Measurements from ENCODE around the gene CHRM1. TPM values are rescaled to one million over a fixed set of nuclear protein-coding genes. Genes with fewer than 3 reads are reported as not detected.

CHRM1 gene
- total RNA-seq, 2 experiments from 2014 or later: not detected

DNA sequence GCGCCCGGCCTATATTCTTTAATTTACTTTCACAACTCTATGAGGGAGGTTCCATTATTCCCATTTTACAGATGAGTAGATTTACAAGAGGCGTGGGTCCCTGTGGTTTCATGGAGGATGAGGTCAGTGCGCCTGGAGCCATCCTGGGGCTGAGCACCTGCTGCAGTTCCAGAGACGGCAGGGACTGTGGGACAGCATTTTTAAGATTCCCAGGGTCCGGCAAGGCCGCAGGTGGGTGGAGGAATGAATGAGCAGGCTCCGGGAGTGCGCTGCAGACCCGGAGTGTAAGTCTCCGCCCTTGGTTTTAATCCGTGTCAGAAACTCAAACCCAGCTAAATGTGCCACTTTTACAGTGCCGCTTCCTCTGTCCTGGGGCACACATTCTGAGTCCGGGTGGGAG is 4.1 kb upstream of the CHRM1 start:
- no peaks in the 10 kb centered on the region for H3K9me3 Mint-ChIP-seq (ENCODE audit: low read depth)
- ATAC-seq (no peak), DNase-seq (no peak)
- H3K36me3 Mint-ChIP-seq (ENCODE audit: low read depth): no peaks in the 10 kb centered on the region
- H3K4me1 Mint-ChIP-seq: peaks cover 32% of the 10 kb centered on the region
- H3K4me3 Mint-ChIP-seq: no peak overlapping the region
- POLR2A ChIA-PET: interaction anchor here (0.6 to 1.5 kb wide), 2 partner anchors 31 to 84 kb away, joined by 3 to 5 read pairs; no protein-coding TSS in a partner anchor
- H3K27ac Mint-ChIP-seq: no peak overlapping the region
- intact Hi-C loops (cut with DNase I, micrococcal nuclease): loop anchor here in 1 of 2 experiments (5.0 kb wide), 1 partner anchor 52 kb away; no protein-coding TSS in a partner anchor
- CTCF ChIA-PET: interaction anchor here (2.3 to 4.1 kb wide), 2 partner anchors 19 to 23 kb away, joined by 5 to 23 read pairs; no protein-coding TSS in a partner anchor
- H3K27me3 Mint-ChIP-seq: peaks cover 75% of the 10 kb centered on the region

DNA sequence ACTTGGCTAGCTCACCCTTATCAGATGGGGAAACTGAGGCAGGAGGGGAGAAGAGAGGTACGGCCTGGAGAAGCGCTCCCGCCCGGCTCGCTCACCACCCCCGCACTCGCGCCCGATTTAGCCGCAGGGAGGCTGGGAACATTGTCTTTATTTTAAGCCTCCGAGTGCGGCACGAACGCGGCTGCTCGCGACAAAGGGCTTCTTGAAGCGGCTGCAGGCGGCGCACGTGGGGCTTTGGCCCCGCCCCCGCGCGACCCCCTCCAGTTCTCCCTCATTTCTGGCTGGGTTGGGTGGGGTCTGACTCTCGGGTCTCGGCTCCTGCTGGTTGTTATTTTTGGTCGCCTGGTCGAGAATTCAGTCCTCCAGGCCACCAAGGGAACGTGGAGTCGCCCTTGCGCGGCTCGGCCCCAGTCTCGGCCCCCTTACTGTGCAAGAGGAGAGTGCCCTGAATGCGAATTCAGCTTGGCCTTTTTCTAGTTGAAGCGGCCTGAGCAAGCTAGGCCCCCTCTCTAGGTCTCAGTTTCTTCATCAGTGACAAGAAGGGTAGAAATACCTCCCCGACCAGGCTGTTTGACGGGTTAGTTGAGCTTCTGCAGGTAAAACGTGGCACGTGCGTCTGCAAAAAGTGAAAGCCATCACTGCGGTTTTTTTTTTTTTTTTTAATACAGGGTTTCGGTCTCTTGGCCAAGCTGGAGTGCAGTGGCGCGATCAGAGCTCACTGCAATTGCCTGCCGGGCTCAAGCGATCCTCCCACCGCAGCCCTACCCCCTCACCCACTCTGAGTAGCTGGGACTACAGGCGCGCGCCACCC is 2.6 kb upstream of the CHRM1 start:
- ChIA-PET CTCF (interaction anchor here (0.7 to 2.3 kb wide), 10 partner anchors 13 to 1722 kb away, joined by 3 to 15 read pairs (median 4); no protein-coding TSS in a partner anchor), POLR2A (interaction anchor here (0.6 to 1.5 kb wide), 2 partner anchors 82 to 120 kb away, joined by 3 to 5 read pairs; no protein-coding TSS in a partner anchor)
- H3K4me1 Mint-ChIP-seq: peaks cover 32% of the 10 kb centered on the region
- no peaks in the 10 kb centered on the region for H3K36me3 Mint-ChIP-seq (ENCODE audit: low read depth)
- peak overlapping the region; percentile 59 for H3K4me3 Mint-ChIP-seq
- DNase-seq: peak; percentile 55
- intact Hi-C loops (cut with DNase I, micrococcal nuclease): loop anchor here (1.0 to 5.0 kb wide), 3 partner anchors 17 to 98 kb away; no protein-coding TSS in a partner anchor
- peaks cover 66% of the 10 kb centered on the region for H3K27me3 Mint-ChIP-seq
- ATAC-seq: peak; percentile 6
- H3K9me3 Mint-ChIP-seq (ENCODE audit: low read depth): no peaks in the 10 kb centered on the region
- peak overlapping the region; percentile 69 for H3K27ac Mint-ChIP-seq

DNA sequence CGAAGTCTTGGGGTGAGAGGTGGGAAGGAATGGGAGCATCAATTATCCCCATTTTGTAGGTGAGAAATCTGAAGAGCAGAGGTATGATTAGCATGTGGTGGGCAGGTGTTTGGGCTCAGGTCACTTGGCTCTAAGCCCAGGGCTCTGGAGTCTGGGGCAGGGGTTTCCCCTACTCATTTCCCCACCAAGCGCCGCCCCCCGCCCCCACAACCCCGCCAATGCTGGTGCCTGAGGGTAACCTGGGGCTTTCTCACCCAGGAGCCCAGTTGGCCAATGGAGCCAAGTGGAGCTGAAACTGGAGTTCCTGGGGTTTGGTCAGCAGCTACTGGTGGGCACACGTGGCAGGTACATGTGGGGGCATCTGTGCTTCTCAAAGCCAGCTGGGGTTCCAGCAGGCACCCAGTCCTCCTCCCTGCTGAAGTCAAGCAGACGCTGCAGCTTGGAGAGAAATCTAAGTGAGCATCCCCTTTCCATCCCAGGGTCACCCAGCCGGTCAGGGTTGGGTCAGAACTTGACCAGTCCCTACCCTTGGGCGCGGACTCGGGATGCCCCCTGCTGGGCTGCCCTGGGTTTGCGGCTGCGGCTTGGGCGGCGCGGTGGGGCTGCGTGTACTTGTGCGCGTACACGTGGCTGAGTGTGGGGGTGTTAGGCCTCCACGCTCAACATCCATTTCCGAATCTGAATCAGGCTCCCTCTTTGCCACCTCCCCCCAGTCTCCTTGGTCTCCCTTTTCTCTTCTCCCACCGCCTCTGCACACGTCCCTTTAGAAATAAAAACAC is 1.7 kb upstream of the CHRM1 start:
- CTCF ChIA-PET: interaction anchor here (0.6 to 2.3 kb wide), 6 partner anchors 12 to 784 kb away, joined by 3 to 15 read pairs (median 4); no protein-coding TSS in a partner anchor
- POLR2A ChIA-PET: no interaction called here
- peak; percentile 68 for ATAC-seq

DNA sequence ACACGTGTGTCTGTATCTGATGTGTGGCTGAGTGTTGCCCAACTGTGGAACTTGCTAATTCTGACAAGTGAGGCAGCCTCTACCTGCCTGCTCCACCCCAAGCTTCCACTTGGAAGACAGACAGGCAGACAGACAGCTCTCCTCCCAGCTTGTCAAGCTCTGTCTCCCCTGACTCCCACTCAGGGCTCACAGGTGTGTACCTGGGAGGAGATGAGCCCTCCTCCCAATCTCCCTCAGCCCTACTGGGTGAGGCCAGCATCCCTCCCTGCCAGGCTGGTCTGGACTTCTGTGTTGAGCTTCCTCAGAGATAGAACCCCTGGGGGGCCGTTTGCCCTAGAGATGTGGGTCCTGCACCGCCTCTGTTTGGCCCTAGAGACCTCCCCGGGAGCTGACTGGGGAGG is 1.0 kb upstream of the CHRM1 start:
- peak overlapping the region; percentile 7 for H3K27ac Mint-ChIP-seq
- intact Hi-C loops (cut with DNase I, micrococcal nuclease): loop anchor here (2.0 to 5.0 kb wide), 2 partner anchors 15 to 100 kb away; no protein-coding TSS in a partner anchor
- H3K4me3 Mint-ChIP-seq: no peak overlapping the region
- no peaks in the 10 kb centered on the region for H3K9me3 Mint-ChIP-seq (ENCODE audit: low read depth)
- no peak for DNase-seq
- H3K36me3 Mint-ChIP-seq (ENCODE audit: low read depth): no peaks in the 10 kb centered on the region
- H3K27me3 Mint-ChIP-seq: peaks cover 50% of the 10 kb centered on the region
- ChIA-PET CTCF (interaction anchor here (1.1 to 2.0 kb wide), 3 partner anchors 12 to 103 kb away, joined by 3 to 15 read pairs (median 5); no protein-coding TSS in a partner anchor), POLR2A (interaction anchor here (0.5 kb wide), 1 partner anchor 9 kb away, joined by 3 read pairs; no protein-coding TSS in a partner anchor)
- H3K4me1 Mint-ChIP-seq: peaks cover 32% of the 10 kb centered on the region
- no peak for ATAC-seq

More for the DNA sequence above, 1.7 kb upstream of the CHRM1 start:
- no peaks in the 10 kb centered on the region for H3K36me3 Mint-ChIP-seq (ENCODE audit: low read depth)
- H3K9me3 Mint-ChIP-seq (ENCODE audit: low read depth): no peaks in the 10 kb centered on the region
- H3K4me3 Mint-ChIP-seq: peak overlapping the region; percentile 59
- H3K27me3 Mint-ChIP-seq: peaks cover 57% of the 10 kb centered on the region
- peak overlapping the region; percentile 7 for H3K27ac Mint-ChIP-seq
- intact Hi-C loops (cut with DNase I, micrococcal nuclease): loop anchor here (1.0 to 5.0 kb wide), 3 partner anchors 16 to 99 kb away; no protein-coding TSS in a partner anchor
- DNase-seq: peak; percentile 83
- H3K4me1 Mint-ChIP-seq: peaks cover 32% of the 10 kb centered on the region

DNA sequence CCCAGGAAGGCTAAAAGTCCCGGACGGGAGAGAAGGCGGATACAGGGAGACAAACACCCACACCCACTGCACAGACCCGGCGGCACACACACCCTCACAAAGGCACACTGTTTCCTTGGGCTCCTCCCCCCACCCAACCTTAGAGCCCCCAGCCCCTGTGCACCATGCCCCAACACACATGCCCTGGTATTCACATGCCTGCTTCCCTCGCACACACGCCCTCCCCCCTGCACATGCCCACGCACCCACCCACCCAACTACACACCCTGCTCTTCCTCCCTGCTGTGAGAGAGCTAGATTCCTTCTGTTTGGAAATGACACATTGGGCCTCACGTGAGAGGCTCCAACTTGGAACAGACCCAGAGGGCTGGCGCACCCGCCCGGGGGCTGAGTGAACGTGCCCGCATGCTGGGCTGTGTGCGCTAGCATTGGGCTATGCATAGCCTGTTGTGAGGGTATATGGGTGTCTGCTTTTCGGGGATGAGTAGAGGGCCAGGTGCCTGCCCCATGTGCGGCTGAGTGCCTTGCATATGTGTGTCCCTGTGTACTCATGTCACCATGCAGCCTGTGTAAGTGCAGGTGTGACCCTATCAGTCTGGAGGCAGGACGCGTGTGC is 518 bp upstream of the CHRM1 start:
- Mint-ChIP-seq H3K4me3 (no peak overlapping the region), H3K27ac (no peak overlapping the region), H3K36me3 (ENCODE audit: low read depth) (no peaks in the 10 kb centered on the region), H3K27me3 (peaks cover 47% of the 10 kb centered on the region), H3K4me1 (peaks cover 32% of the 10 kb centered on the region), H3K9me3 (ENCODE audit: low read depth) (no peaks in the 10 kb centered on the region)
- DNase-seq (peak; percentile 15), ATAC-seq (no peak)
- ChIA-PET POLR2A (interaction anchor here (0.5 kb wide), 1 partner anchor 8 kb away, joined by 3 read pairs; no protein-coding TSS in a partner anchor), CTCF (interaction anchor here (1.8 kb wide), 1 partner anchor 15 kb away, joined by 15 read pairs; no protein-coding TSS in a partner anchor)
- intact Hi-C loops (cut with DNase I, micrococcal nuclease): loop anchor here (2.0 to 5.0 kb wide), 2 partner anchors 15 to 101 kb away; no protein-coding TSS in a partner anchor

DNA sequence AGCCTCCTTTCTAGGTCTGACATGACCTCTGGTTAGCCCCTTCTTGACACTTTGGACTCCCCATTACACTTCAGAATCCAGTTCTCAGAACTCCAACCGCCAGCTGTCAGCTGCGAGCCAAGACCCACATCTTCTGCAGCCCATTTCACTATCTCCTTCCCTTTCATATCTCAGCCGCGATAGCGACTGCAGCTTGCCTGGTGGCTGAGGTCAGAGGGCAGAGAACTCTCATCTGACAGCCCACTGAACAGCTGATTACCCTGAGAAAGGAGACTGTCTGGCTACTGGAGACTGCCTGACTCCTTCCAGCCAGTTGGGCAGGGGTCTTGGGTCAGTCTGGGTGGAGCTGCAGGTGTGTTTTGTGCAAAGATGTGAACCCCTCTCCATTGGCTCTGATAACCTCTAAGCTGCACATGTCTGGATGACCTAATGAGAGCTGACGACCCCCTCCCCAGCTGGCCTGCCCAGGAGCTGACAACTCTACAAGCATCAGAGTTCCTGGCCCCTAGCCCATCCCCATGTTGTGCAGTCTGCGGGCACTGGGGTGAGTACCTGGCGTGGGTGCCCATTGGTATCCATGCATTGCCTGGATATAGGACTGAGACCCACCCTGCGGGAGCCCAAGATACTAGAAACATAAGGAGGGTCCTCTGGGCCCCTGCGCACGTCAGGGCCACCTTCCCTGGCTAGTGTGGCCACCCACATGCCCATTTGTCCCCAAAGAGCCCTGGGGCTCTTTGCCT is 1.1 kb downstream of the CHRM1 start:
- intact Hi-C loops (cut with DNase I, micrococcal nuclease): loop anchor here in 1 of 2 experiments (5.0 kb wide), 1 partner anchor 102 kb away; no protein-coding TSS in a partner anchor
- Mint-ChIP-seq H3K4me1 (peaks cover 20% of the 10 kb centered on the region), H3K36me3 (ENCODE audit: low read depth) (no peaks in the 10 kb centered on the region), H3K9me3 (ENCODE audit: low read depth) (no peaks in the 10 kb centered on the region), H3K27ac (no peak overlapping the region), H3K4me3 (no peak overlapping the region), H3K27me3 (peaks cover 33% of the 10 kb centered on the region)
- DNase-seq (no peak), ATAC-seq (no peak)
- ChIA-PET CTCF (interaction anchor here (0.7 to 3.8 kb wide), 4 partner anchors 14 to 103 kb away, joined by 3 to 32 read pairs (median 8); no protein-coding TSS in a partner anchor), POLR2A (no interaction called here)

DNA sequence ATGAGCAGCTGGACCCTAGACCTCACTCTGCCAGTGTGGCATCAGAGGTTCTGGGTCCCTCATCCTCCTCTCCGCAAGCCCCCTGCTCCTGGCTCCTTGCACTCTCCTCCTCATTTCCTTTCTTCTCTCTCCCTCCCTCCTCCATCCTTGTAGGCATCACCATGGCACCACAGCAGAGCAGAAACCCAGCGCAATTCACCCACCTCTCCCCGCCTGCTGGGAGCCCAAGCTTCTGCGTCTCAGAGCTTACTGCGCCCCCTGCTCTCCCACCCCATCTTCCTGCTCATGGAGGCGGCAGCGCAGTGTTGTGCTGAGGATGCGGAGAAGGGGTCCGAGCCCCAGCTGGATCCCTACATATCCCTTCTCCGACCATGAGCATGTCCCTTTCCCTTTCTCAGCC is 1.7 kb downstream of the CHRM1 start:
- Mint-ChIP-seq H3K27ac (no peak overlapping the region), H3K36me3 (ENCODE audit: low read depth) (no peaks in the 10 kb centered on the region), H3K4me1 (peaks cover 19% of the 10 kb centered on the region), H3K27me3 (peaks cover 31% of the 10 kb centered on the region), H3K9me3 (ENCODE audit: low read depth) (no peaks in the 10 kb centered on the region), H3K4me3 (no peak overlapping the region)
- CTCF ChIA-PET: interaction anchor here (0.9 to 3.8 kb wide), 4 partner anchors 10 to 104 kb away, joined by 3 to 32 read pairs (median 8); no protein-coding TSS in a partner anchor
- intact Hi-C loops (cut with DNase I, micrococcal nuclease): no loop called here
- POLR2A ChIA-PET: no interaction called here
- ATAC-seq (no peak), DNase-seq (no peak)

DNA sequence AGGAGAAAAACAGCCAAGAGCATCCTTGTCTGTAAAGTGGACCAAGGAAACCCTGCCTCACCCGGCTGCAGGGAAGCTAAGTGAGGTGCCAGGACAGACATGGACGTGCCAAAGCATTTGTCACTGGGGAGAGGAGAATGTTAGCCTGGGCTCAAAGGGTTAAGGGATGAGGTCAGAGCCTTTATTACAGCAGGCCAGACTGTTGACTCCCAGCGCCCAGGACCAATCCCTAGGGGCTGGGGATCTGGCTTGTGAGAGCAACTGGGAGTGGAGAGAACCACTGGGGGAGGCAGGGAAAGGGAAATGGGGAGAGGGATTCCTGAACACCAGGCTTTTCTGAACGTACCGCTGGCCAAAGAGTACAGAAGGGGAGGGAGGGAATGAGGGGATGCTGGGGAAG is 2.6 kb downstream of the CHRM1 start:
- no peak for ATAC-seq
- intact Hi-C loops (cut with DNase I, micrococcal nuclease): no loop called here
- Mint-ChIP-seq H3K27ac (no peak overlapping the region), H3K36me3 (ENCODE audit: low read depth) (no peaks in the 10 kb centered on the region), H3K27me3 (peaks cover 26% of the 10 kb centered on the region), H3K4me1 (peaks cover 16% of the 10 kb centered on the region), H3K9me3 (ENCODE audit: low read depth) (no peaks in the 10 kb centered on the region), H3K4me3 (no peak overlapping the region)
- DNase-seq: no peak
- ChIA-PET POLR2A (interaction anchor here (0.6 kb wide), 2 partner anchors 77 to 722 kb away, joined by 3 read pairs; no protein-coding TSS in a partner anchor), CTCF (interaction anchor here (0.6 to 3.8 kb wide), 6 partner anchors 11 to 330 kb away, joined by 3 to 32 read pairs (median 4); no protein-coding TSS in a partner anchor)

DNA sequence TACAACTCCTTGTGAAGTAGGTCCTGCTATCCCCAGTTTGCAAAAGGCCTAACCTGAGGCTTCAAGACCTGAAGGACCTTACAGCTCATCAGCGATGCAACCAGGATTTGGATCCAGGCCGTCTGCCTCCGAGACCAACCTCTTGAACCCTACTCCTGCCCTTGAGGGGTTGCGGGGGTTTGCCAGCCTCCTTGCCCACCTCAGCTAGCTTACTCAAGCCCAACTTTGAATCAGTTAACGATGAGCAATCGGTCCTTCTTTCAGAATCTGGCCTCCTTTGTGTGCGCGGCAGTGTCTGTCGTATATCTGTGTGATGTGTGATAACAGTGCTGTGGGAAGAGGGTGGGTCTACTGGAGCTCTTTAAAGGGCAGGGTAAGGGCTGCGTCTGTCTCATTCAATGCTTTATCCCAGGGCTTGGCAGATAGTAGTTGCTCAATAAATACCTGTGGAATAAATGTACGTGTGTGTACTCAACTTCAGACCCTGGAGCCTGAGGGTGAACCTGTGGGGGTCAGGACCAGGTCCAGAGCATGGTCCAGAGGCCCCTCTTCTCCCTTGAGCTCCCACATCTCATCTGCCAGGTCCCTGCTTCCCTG is 3.2 kb downstream of the CHRM1 start:
- no peak for ATAC-seq
- H3K4me1 Mint-ChIP-seq: peaks cover 11% of the 10 kb centered on the region
- H3K27me3 Mint-ChIP-seq: peaks cover 22% of the 10 kb centered on the region
- ChIA-PET POLR2A (no interaction called here), CTCF (interaction anchor here (0.6 to 3.8 kb wide), 5 partner anchors 12 to 330 kb away, joined by 3 to 32 read pairs (median 5); no protein-coding TSS in a partner anchor)
- H3K36me3 Mint-ChIP-seq (ENCODE audit: low read depth): no peaks in the 10 kb centered on the region
- DNase-seq: no peak
- H3K9me3 Mint-ChIP-seq (ENCODE audit: low read depth): no peaks in the 10 kb centered on the region
- intact Hi-C loops (cut with DNase I, micrococcal nuclease): no loop called here
- H3K27ac Mint-ChIP-seq: no peak overlapping the region
- no peak overlapping the region for H3K4me3 Mint-ChIP-seq

DNA sequence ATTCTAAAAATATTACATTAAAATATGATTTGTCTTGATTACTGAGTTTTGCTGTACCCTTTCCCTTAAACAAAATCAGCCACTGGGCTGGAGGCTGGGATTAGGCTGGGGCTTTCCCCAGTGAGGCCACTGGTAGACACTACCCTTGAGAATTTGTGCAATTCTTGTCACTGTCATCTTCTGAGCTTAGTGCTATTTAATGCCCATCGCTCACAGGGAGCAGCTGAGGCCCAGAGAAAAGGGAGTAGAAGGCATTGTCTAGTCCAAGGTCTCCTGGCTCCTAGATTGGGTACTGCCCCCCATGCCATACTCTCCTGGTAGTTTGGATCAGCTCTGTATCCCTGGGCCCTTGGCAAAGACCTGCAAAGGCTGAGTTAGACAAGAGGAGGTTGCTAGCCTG is 6.7 kb downstream of the CHRM1 start:
- no peaks in the 10 kb centered on the region for H3K9me3 Mint-ChIP-seq (ENCODE audit: low read depth)
- H3K4me3 Mint-ChIP-seq: no peak overlapping the region
- no peaks in the 10 kb centered on the region for H3K36me3 Mint-ChIP-seq (ENCODE audit: low read depth)
- ChIA-PET POLR2A (no interaction called here), CTCF (interaction anchor here (0.7 to 2.8 kb wide), 2 partner anchors 8 to 592 kb away, joined by 4 to 19 read pairs; no protein-coding TSS in a partner anchor)
- no peaks in the 10 kb centered on the region for H3K27me3 Mint-ChIP-seq
- H3K4me1 Mint-ChIP-seq: no peaks in the 10 kb centered on the region
- DNase-seq (no peak), ATAC-seq (no peak)
- intact Hi-C loops (cut with DNase I, micrococcal nuclease): no loop called here
- H3K27ac Mint-ChIP-seq: no peak overlapping the region

All from activated CD4-positive, alpha-beta T cell treated with anti-CD3 and anti-CD28 coated beads for 36 hours (primary cell).